Hindlimb muscle (tissue), 1 donor: ENCODE measurements around the gene PGP. TPM values are rescaled to one million over a fixed set of nuclear protein-coding genes. Genes with fewer than 3 reads are reported as not detected.
A peak's percentile ranks its signal among the peaks of the same experiment; 100 is the strongest.
"Not testable (repeated sequence)": the region's sequence is repeated elsewhere in the genome, so short reads cannot be mapped to it uniquely, and the experiment has no call there.

Experiments used
- DNase-seq: peaks from one replicate; pipeline ENCODE4 v3.0.0-alpha.2; 2013
- polyA plus RNA-seq: library from polyadenylated mRNA; unstranded; fragments of 120-200 nt; gene quantifications from one replicate; pipeline ENCODE4 v1.2.1, GENCODE V29; 2013; ENCODE audit not compliant: insufficient read length

The PGP gene
- polyA plus RNA-seq, 1 donor = 15.7 TPM

- no peak for DNase-seq
These were observed 572 bp downstream of the PGP start for GRCh38 chr16:2213817-2214718.

GRCh38 chr16:2212362-2213324 is 2.0 kb downstream of the PGP start:
- DNase-seq = no peak

GRCh38 chr16:2211923-2212347 is 2.7 kb downstream of the PGP start:
- DNase-seq = no peak

GRCh38 chr16:2210386-2211365 is 4.0 kb downstream of the PGP start, which contains the start of gene BRICD5:
TSS of gene BRICD5 (minus strand) at chr16:2210863. CDS start at chr16:2210833, 30 bp downstream.
- no peak for DNase-seq

GRCh38 chr16:2210009-2210332 is 4.7 kb downstream of the PGP start:
- DNase-seq = no peak

- DNase-seq = no peak
These were observed 5.2 kb downstream of the PGP start for GRCh38 chr16:2209258-2210008.

- no peak for DNase-seq
These were observed 5.9 kb downstream of the PGP start for GRCh38 chr16:2208772-2209171.

- DNase-seq = no peak
These were observed 6.3 kb downstream of the PGP start for GRCh38 chr16:2208308-2208707.

GRCh38 chr16:2207872-2208271 is 6.8 kb downstream of the PGP start:
- no peak for DNase-seq

GRCh38 chr16:2206780-2207433 is 7.7 kb downstream of the PGP start:
- DNase-seq = no peak

- DNase-seq = no peak
These were observed 8.2 kb downstream of the PGP start for GRCh38 chr16:2206420-2206779.

GRCh38 chr16:2205967-2206313 is 8.7 kb downstream of the PGP start:
- no peak for DNase-seq

- DNase-seq = peak; percentile 93
These were observed 9.3 kb downstream of the PGP start, which contains the start of gene MLST8 for GRCh38 chr16:2205104-2205966. TSS of gene MLST8 (plus strand) at chr16:2205454. CDS start at chr16:2206086, 632 bp downstream.

- DNase-seq = no peak
These were observed 10.1 kb downstream of the PGP start for GRCh38 chr16:2204416-2205103.

GRCh38 chr16:2203119-2203688 is 11.4 kb downstream of the PGP start:
- DNase-seq = not testable (repeated sequence)

GRCh38 chr16:2200313-2200712 is 14.3 kb downstream of the PGP start:
- DNase-seq = no peak

GRCh38 chr16:2199621-2200139 is 15.0 kb downstream of the PGP start:
- no peak for DNase-seq

GRCh38 chr16:2199095-2199494 is 15.5 kb downstream of the PGP start:
- DNase-seq = no peak

GRCh38 chr16:2198283-2198682 is 16.4 kb downstream of the PGP start:
- DNase-seq = no peak
